ENCODE results near the gene CFAP97D2. TPM values are rescaled to one million over a fixed set of nuclear protein-coding genes. Genes with fewer than 3 reads are reported as not detected.
A peak's percentile ranks its signal among the peaks of the same experiment; 100 is the strongest.

The CFAP97D2 gene
- polyA plus RNA-seq, 3 donors = 0.21 TPM; not detected in 2

DNA sequence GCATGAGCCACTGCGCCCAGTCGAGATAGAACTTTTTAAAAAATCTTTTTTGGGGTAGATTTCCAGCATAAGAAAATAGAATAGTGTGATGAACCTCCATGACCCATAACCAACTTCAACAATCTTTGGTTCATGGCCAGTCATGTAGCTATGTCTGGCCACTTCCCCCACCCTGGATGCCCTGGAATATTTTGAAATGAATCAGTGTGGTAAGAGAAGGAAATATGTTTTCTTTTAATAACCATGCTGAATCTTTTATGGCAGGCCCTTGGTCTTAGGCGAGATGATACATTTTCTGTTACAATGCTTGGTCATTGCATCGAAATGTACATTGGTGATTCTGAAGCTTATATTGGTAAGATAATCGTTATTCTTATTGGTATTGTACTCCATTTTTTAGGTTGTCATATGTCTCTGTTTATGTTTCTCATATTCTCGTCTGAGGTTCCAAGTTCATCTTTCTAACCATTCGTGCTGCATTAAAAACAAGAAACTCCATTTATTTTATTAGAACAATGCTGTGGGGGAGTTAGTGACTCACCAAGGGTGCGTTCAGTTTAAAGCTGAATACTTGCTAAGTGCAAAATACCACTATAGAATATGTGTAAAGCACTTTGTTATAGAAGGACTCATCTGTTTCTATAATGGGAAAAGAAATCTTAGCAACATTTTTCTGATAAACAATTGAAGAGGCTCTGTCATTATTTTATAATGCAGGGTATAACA lies 86.0 kb downstream of the CFAP97D2 start:
- TF ChIP-seq, protein P1, sequence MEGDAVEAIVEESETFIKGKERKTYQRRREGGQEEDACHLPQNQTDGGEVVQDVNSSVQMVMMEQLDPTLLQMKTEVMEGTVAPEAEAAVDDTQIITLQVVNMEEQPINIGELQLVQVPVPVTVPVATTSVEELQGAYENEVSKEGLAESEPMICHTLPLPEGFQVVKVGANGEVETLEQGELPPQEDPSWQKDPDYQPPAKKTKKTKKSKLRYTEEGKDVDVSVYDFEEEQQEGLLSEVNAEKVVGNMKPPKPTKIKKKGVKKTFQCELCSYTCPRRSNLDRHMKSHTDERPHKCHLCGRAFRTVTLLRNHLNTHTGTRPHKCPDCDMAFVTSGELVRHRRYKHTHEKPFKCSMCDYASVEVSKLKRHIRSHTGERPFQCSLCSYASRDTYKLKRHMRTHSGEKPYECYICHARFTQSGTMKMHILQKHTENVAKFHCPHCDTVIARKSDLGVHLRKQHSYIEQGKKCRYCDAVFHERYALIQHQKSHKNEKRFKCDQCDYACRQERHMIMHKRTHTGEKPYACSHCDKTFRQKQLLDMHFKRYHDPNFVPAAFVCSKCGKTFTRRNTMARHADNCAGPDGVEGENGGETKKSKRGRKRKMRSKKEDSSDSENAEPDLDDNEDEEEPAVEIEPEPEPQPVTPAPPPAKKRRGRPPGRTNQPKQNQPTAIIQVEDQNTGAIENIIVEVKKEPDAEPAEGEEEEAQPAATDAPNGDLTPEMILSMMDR (IDR thresholded peaks at IDR 0.05) = no peak
- peak overlapping the region in 2 of 7 donors; percentile 31 to 80 for H3K27ac Mint-ChIP-seq
- H3K9ac ChIP-seq (ENCODE audit: insufficient read depth, low read length, poor library complexity, severe bottlenecking) = no peak overlapping the region
- no peaks in the 10 kb centered on the region for H3K27me3 ChIP-seq (ENCODE audit: control insufficient read depth in 2 of 2, insufficient read depth in 2 of 2, low read length in 2 of 2)
- H3K4me1 Mint-ChIP-seq = no peaks in the 10 kb centered on the region
- H2AFZ ChIP-seq (ENCODE audit: insufficient read depth, low read depth, low read length, poor library complexity, severe bottlenecking) = no peak overlapping the region
- no peaks in the 10 kb centered on the region for H4K20me1 ChIP-seq (ENCODE audit: insufficient read depth, low read length)
- H3K9me3 ChIP-seq (replicated peaks in 1 of 2; ENCODE audit: control insufficient read depth in 1 of 2, insufficient read depth in 1 of 2, low read length in 2 of 2) = no peaks in the 10 kb centered on the region
- WGBS (ENCODE audit: insufficient coverage) = 92% methylated on average over 2 of the region's 8 CpGs
- no peak overlapping the region for H3K27ac ChIP-seq (ENCODE audit: low read depth in 1 of 2, low read length in 2 of 2)
- H3K9me3 Mint-ChIP-seq = peaks cover 0 to 8% (median 0%) of the 10 kb centered on the region in 7 donors
- peaks cover 89 to 100% of the 10 kb centered on the region in 2 donors for H3K36me3 ChIP-seq (replicated peaks in 1 of 2; ENCODE audit: control insufficient read depth in 1 of 2, insufficient read depth in 2 of 2, low read length in 2 of 2)
- no peaks in the 10 kb centered on the region for H3K79me2 ChIP-seq (ENCODE audit: insufficient read depth, low read length)
- no peaks in the 10 kb centered on the region for H3K4me1 ChIP-seq (ENCODE audit: control insufficient read depth in 1 of 2, insufficient read depth in 2 of 2, low read length in 2 of 2)
- peaks cover 0 to 3% (median 0%) of the 10 kb centered on the region in 3 donors for H3K27me3 Mint-ChIP-seq (ENCODE audit: low read depth in 3 of 3)
- H3K36me3 Mint-ChIP-seq = peaks cover 85 to 94% of the 10 kb centered on the region in 2 donors
- no peak for DNase-seq
- H3K4me3 Mint-ChIP-seq = no peak overlapping the region
- no peak overlapping the region for H3K4me3 ChIP-seq (replicated peaks in 1 of 3; ENCODE audit: low read depth in 2 of 3, low read length in 3 of 3)
- intact Hi-C loops (cut with micrococcal nuclease) = no loop called here
- no peak overlapping the region for H3K4me2 ChIP-seq (replicated peaks; ENCODE audit: extremely low read depth, low read length, poor library complexity, severe bottlenecking)

DNA sequence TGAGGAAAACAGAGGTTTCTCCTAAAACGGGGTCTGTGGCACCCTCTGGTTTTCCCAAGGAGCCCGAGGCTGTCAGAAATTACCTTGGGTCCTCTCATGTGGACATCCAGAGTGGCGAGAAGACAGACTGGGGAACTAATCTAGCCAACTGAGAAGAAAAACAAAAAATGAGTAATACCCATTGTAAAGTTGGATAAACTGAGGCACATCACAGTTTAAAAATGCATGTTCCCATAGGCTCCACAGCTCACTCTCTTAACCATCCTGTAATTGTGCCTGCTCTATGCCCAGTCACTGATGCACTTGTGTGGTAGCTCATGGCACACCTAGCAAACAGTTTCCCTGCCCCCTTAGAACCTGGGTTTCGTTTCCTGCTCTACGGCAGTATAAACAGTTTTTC lies 87.2 kb downstream of the CFAP97D2 start:
- Histone ChIP-seq H3K4me2 (replicated peaks; ENCODE audit: extremely low read depth, low read length, poor library complexity, severe bottlenecking) (no peak overlapping the region), H3K36me3 (replicated peaks in 1 of 2; ENCODE audit: control insufficient read depth in 1 of 2, insufficient read depth in 2 of 2, low read length in 2 of 2) (peaks cover 80 to 97% of the 10 kb centered on the region in 2 donors), H3K4me1 (ENCODE audit: control insufficient read depth in 1 of 2, insufficient read depth in 2 of 2, low read length in 2 of 2) (no peaks in the 10 kb centered on the region), H3K4me3 (replicated peaks in 1 of 3; ENCODE audit: low read depth in 2 of 3, low read length in 3 of 3) (no peak overlapping the region), H3K9me3 (replicated peaks in 1 of 2; ENCODE audit: control insufficient read depth in 1 of 2, insufficient read depth in 1 of 2, low read length in 2 of 2) (no peaks in the 10 kb centered on the region), H2AFZ (ENCODE audit: insufficient read depth, low read depth, low read length, poor library complexity, severe bottlenecking) (no peak overlapping the region), H3K9ac (ENCODE audit: insufficient read depth, low read length, poor library complexity, severe bottlenecking) (no peak overlapping the region), H3K79me2 (ENCODE audit: insufficient read depth, low read length) (no peaks in the 10 kb centered on the region), H3K27ac (ENCODE audit: low read depth in 1 of 2, low read length in 2 of 2) (no peak overlapping the region), H4K20me1 (ENCODE audit: insufficient read depth, low read length) (no peaks in the 10 kb centered on the region), H3K27me3 (ENCODE audit: control insufficient read depth in 2 of 2, insufficient read depth in 2 of 2, low read length in 2 of 2) (no peaks in the 10 kb centered on the region)
- Mint-ChIP-seq H3K9me3 (peaks cover 0 to 10% (median 0%) of the 10 kb centered on the region in 7 donors), H3K36me3 (peaks cover 79 to 88% of the 10 kb centered on the region in 2 donors), H3K4me1 (no peaks in the 10 kb centered on the region), H3K27me3 (ENCODE audit: low read depth in 3 of 3) (peaks cover 0 to 3% (median 0%) of the 10 kb centered on the region in 3 donors), H3K27ac (no peak overlapping the region), H3K4me3 (no peak overlapping the region)
- 100% methylated on average over 2 of the region's 5 CpGs for WGBS (ENCODE audit: insufficient coverage)
- intact Hi-C loops (cut with micrococcal nuclease) = no loop called here
- no peak for DNase-seq
- TF ChIP-seq, protein P1 (IDR thresholded peaks at IDR 0.05) = no peak

Measured in CD14-positive monocyte (primary cell).